Hepatocyte (in vitro differentiated cells): ENCODE data around the gene BST1.

ENCODE experiments used
- EZH2 ChIP-seq: fragments of 200-600 bp; sonication (generic); IDR thresholded peaks from 2 replicates; pipeline ENCODE4 v1.6.1; 2016; ENCODE audit warnings: antibody characterized with exemption, mild to moderate bottlenecking, borderline replicate concordance
- EZH2phosphoT487 ChIP-seq: fragments of 200-600 bp; sonication (generic); IDR thresholded peaks from one replicate; pipeline ENCODE4 v1.6.1; 2018; ENCODE audit warnings: antibody characterized with exemption, mild to moderate bottlenecking, low read depth, moderate library complexity; ENCODE audit not compliant: unreplicated experiment, severe bottlenecking
- TF ChIP-seq, protein P1 (sequence below): fragments of 200-600 bp; sonication (generic); IDR thresholded peaks from 2 replicates; pipeline ENCODE4 v1.5.1; 2016; ENCODE audit warnings: antibody characterized with exemption, mild to moderate bottlenecking; ENCODE audit not compliant: poor library complexity

DNA sequence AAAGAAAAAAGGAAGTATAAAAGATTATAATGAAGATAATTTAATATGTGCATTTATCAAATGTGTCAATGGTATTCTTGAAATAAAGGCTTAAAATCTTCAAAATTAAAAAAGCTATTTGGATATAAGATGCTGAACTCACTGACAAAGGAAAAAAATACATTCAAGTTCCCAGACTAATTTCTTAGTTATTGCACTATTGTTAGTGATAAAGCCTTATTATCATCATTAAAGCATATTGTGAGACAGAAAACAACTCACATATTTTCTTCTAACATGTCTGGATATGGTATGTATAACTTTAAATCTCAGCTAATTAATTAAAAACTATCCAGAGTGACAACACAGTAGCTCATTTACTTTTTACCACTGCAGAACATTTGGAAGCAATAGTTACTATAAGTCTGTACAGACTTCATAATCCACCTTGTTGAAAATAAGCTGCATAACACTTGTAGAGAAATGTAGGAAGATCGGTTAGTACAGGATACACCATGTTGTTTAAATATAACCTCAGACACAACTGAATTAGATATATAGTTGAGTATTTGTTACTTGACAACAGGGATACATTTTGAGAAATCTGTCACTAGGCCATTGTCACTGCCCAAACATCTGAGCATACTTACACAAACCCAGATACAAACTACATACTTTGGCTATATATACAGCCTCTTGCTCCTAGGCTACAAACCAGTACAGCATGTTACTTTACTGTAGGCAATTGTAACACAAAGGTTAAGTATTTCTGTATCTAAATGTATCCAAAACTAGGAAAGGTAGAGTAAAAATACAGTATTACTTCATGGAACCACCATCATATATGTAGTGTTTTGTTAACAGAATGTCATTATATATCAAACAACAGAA lies 34.1 kb upstream of the BST1 start:
- TF ChIP-seq EZH2 (no peak), EZH2phosphoT487 (no peak)
- TF ChIP-seq, protein P1, sequence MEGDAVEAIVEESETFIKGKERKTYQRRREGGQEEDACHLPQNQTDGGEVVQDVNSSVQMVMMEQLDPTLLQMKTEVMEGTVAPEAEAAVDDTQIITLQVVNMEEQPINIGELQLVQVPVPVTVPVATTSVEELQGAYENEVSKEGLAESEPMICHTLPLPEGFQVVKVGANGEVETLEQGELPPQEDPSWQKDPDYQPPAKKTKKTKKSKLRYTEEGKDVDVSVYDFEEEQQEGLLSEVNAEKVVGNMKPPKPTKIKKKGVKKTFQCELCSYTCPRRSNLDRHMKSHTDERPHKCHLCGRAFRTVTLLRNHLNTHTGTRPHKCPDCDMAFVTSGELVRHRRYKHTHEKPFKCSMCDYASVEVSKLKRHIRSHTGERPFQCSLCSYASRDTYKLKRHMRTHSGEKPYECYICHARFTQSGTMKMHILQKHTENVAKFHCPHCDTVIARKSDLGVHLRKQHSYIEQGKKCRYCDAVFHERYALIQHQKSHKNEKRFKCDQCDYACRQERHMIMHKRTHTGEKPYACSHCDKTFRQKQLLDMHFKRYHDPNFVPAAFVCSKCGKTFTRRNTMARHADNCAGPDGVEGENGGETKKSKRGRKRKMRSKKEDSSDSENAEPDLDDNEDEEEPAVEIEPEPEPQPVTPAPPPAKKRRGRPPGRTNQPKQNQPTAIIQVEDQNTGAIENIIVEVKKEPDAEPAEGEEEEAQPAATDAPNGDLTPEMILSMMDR = no peak
